K562 (cell line): Measurements from ENCODE around the gene TRMT10A. TPM values are rescaled to one million over a fixed set of nuclear protein-coding genes. Genes with fewer than 3 reads are reported as not detected.

Experiments
- ATAC-seq: fragments of 200-7000 bp; cut with Tn5 transposase; 3 replicates; pipeline ENCODE4 v1.9.1; 2020; ENCODE audit warnings: moderate library complexity
- BruUV-seq: library from RNA; stranded (reverse); fragments of 400-500 nt; replicated peaks from 2 replicates; lab custom pipeline; 2021; lab: Mats Ljungman, UMichigan
- CTCF ChIA-PET: fragments of 300-600 bp; formaldehyde crosslinking; extraction: SDS; loops from one replicate; lab custom pipeline; 2021; ENCODE audit warnings: low intra/inter-chr PET ratio; lab: Yijun Ruan, JAX
- POLR2A ChIA-PET: fragments of 300-600, 350-650 bp; sonication (Branson Sonifier 250); formaldehyde crosslinking; extraction: SDS; loops from one replicate; lab custom pipeline; 2021; ENCODE audit warnings: antibody characterized with exemption, inconsistent platforms; lab: Yijun Ruan, JAX
- DNase-seq, 4 experiments: peaks; one replicate each; pipeline versions ENCODE4 v3.0.0 to v3.0.0-alpha.2; 2011 to 2018; ENCODE audit warnings: low spot score in 3 of 4, mixed read lengths in 3 of 4; ENCODE audit errors: extremely low read depth in 1 of 4
- FAIRE-seq: peaks from 2 replicates; lab custom pipeline; 2011; peaks lifted over from hg19 to GRCh38; lab: Jason Lieb, UNC
- H2AFZ ChIP-seq: 2 replicates; pipeline ENCODE4 v1.6.0; 2011; ENCODE audit warnings: low read depth, low read length, control low read depth, inconsistent platforms
- H3K27ac ChIP-seq: fragments of 200-600 bp; 3 replicates; pipeline ENCODE4 v1.8.0; 2011; ENCODE audit warnings: low read depth, mild to moderate bottlenecking, control low read depth, inconsistent platforms, low read length, moderate library complexity, mixed read lengths; ENCODE audit errors: extremely low read depth
- H3K27me3 ChIP-seq, 2 experiments: fragments of 300-600 bp in 1 of 2; 2 replicates in 1 of 2; 3 replicates in 1 of 2; pipeline versions ENCODE4 v1.6.0 to v1.8.0; 2011; ENCODE audit warnings: inconsistent platforms in 2 of 2, low read length in 2 of 2, mild to moderate bottlenecking in 1 of 2, mixed read lengths in 1 of 2, moderate library complexity in 1 of 2; ENCODE audit not compliant: control insufficient read depth in 2 of 2, insufficient read depth in 2 of 2
- H3K36me3 ChIP-seq: fragments of 300-600 bp; 3 replicates; pipeline ENCODE4 v1.8.0; 2011; ENCODE audit warnings: mild to moderate bottlenecking, low read length, inconsistent platforms; ENCODE audit not compliant: control insufficient read depth, insufficient read depth
- H3K4me1 ChIP-seq, 2 experiments: fragments of 200-600 bp in 1 of 2; replicated peaks in 1 of 2; 2 replicates in 1 of 2; 3 replicates in 1 of 2; pipeline versions ENCODE4 v1.5.1 to v1.8.0; 2011; ENCODE audit warnings: inconsistent platforms in 2 of 2, low read length in 2 of 2, mild to moderate bottlenecking in 1 of 2, mixed read lengths in 1 of 2, moderate library complexity in 1 of 2; ENCODE audit not compliant: control insufficient read depth in 2 of 2, insufficient read depth in 2 of 2
- H3K4me2 ChIP-seq: 2 replicates; pipeline ENCODE4 v1.6.1; 2011; ENCODE audit warnings: low read length, control low read depth, inconsistent platforms, mixed read lengths; ENCODE audit not compliant: insufficient read depth
- H3K4me3 ChIP-seq: fragments of 200-600 bp; sonication (generic), shearing (Covaris generic); 2 replicates; pipeline ENCODE4 v1.5.1; 2016; ENCODE audit warnings: control low read depth, inconsistent platforms
- H3K79me2 ChIP-seq: fragments of 200-600 bp; 3 replicates; pipeline ENCODE4 v1.8.0; 2011; ENCODE audit warnings: low read length, inconsistent platforms; ENCODE audit not compliant: control insufficient read depth, insufficient read depth
- H3K9ac ChIP-seq, 2 experiments: 2 replicates each; pipeline versions ENCODE4 v1.6.0 to v1.6.1; 2011; ENCODE audit warnings: low read depth in 2 of 2, low read length in 2 of 2, control low read depth in 1 of 2, inconsistent platforms in 1 of 2, mild to moderate bottlenecking in 1 of 2, mixed read lengths in 1 of 2; ENCODE audit not compliant: insufficient read depth in 1 of 2
- H3K9me1 ChIP-seq: one replicate; pipeline ENCODE4 v1.6.0; 2011; ENCODE audit warnings: inconsistent platforms, mild to moderate bottlenecking, low read length, moderate library complexity; ENCODE audit not compliant: control insufficient read depth, insufficient read depth
- H3K9me3 ChIP-seq: replicated peaks from 2 replicates; pipeline ENCODE4 v1.5.1; 2011; ENCODE audit warnings: low read depth, low read length, inconsistent platforms; ENCODE audit not compliant: control insufficient read depth, insufficient read depth
- H4K20me1 ChIP-seq: replicated peaks from 2 replicates; pipeline ENCODE4 v1.6.1; 2011; ENCODE audit warnings: low read length, inconsistent platforms, mixed read lengths; ENCODE audit not compliant: control insufficient read depth, insufficient read depth
- ARNT ChIP-seq, 2 experiments: fragments of 450-650 bp; IDR thresholded peaks; 2 replicates each; pipeline ENCODE4 v1.6.1; 2016; ENCODE audit warnings: mild to moderate bottlenecking in 1 of 2
- DNMT1 ChIP-seq: fragments of 450-650 bp; IDR thresholded peaks from 2 replicates; pipeline ENCODE4 v1.6.1; 2016; ENCODE audit warnings: antibody characterized with exemption, mild to moderate bottlenecking
- FOXP1 ChIP-seq: sonication (generic); formaldehyde crosslinking; IDR thresholded peaks from 2 replicates; pipeline ENCODE4 v1.8.0; 2022; ENCODE audit warnings: mild to moderate bottlenecking, missing genetic modification reagents
- HDAC8 ChIP-seq: fragments of 450-650 bp; IDR thresholded peaks from 2 replicates; pipeline ENCODE4 v1.6.1; 2016; ENCODE audit warnings: mild to moderate bottlenecking, missing genetic modification characterization, moderate library complexity, missing compliant biosample characterization
- HEY1 ChIP-seq: fragments of 250-450 bp; sonication (Bioruptor Pico); IDR thresholded peaks from 2 replicates; pipeline ENCODE4 v1.5.0; 2020; ENCODE audit warnings: mild to moderate bottlenecking, moderate library complexity, borderline replicate concordance
- KLF13 ChIP-seq: fragments of 450-650 bp; IDR thresholded peaks from 2 replicates; pipeline ENCODE4 v1.6.1; 2016; ENCODE audit warnings: missing genetic modification characterization, low read depth, mild to moderate bottlenecking, missing compliant biosample characterization, moderate library complexity, borderline replicate concordance
- PHB2 ChIP-seq: fragments of 450-650 bp; IDR thresholded peaks from 2 replicates; pipeline ENCODE4 v1.6.1; 2017; ENCODE audit warnings: low read depth
- RNF2 ChIP-seq: sonication (generic); IDR thresholded peaks from 2 replicates; pipeline ENCODE4 v1.6.1; 2016
- SIX5 ChIP-seq, 2 experiments: IDR thresholded peaks; 2 replicates each; pipeline ENCODE4 v1.6.1; 2011; ENCODE audit warnings: low read length in 2 of 2, borderline replicate concordance in 1 of 2, low read depth in 1 of 2, mild to moderate bottlenecking in 1 of 2, moderate library complexity in 1 of 2; ENCODE audit not compliant: insufficient read depth in 1 of 2
- TOE1 ChIP-seq, 2 experiments: fragments of 450-650 bp in 1 of 2; sonication (generic) in 1 of 2; formaldehyde crosslinking in 1 of 2; IDR thresholded peaks; 2 replicates each; pipeline versions ENCODE4 v1.7.1 to v1.8.0; 2016 to 2022; ENCODE audit warnings: borderline replicate concordance in 2 of 2, mild to moderate bottlenecking in 2 of 2, antibody characterized with exemption in 1 of 2, inconsistent platforms in 1 of 2, low read depth in 1 of 2, missing genetic modification reagents in 1 of 2, moderate library complexity in 1 of 2
- ZKSCAN3 ChIP-seq: fragments of 250-450 bp; sonication (Bioruptor Pico); IDR thresholded peaks from 2 replicates; pipeline ENCODE4 v1.4.0; 2020
- ZNF140 ChIP-seq: fragments of 250-450 bp; sonication (Bioruptor Pico); IDR thresholded peaks from 2 replicates; pipeline ENCODE4 v1.8.0; 2021; ENCODE audit warnings: moderate library complexity, mild to moderate bottlenecking, inconsistent platforms
- WGBS: fragments of 100-300 bp; shearing (Covaris generic); methylation state at CpG from one replicate; pipeline ENCODE4 v1.1.6; 2016; ENCODE audit warnings: low coverage, mixed read lengths; ENCODE audit not compliant: insufficient coverage; ENCODE audit errors: missing lambda C conversion rate; 5-methylcytosine and 5-hydroxymethylcytosine counted together
- in situ Hi-C: fragments of 300-500 bp; cut with MboI; formaldehyde crosslinking; loops from 4 replicates; pipeline ENCODE4 v1.15.0; 2018; ENCODE audit warnings: inconsistent platforms, mixed read lengths
- intact Hi-C: fragments of 100-400 bp; cut with micrococcal nuclease; formaldehyde crosslinking; loops from 2 replicates; pipeline ENCODE4 v1.14.2; 2022
- polyA plus RNA-seq, 8 experiments: library from polyadenylated mRNA; depleted of rRNA in 4 of 8; stranded (reverse) in 5 of 8; unstranded in 3 of 8; fragments of >200 nt; fragmentation: Nextera tagmentation in 2 of 8; fragmentation: Illumina TruSeq in 1 of 8; extraction: Ambion mirVana in 2 of 8; extraction: Trizol in 1 of 8; gene quantifications; 2 replicates each; pipeline versions ENCODE4 v1.2.1 to v1.2.3, GENCODE V29; 2011 to 2014; ENCODE audit warnings: inconsistent platforms in 1 of 8, missing spikeins in 1 of 8
- total RNA-seq, 7 experiments: library from RNA; depleted of rRNA in 6 of 7; stranded (reverse); fragments of >200 nt in 6 of 7; fragmentation: Illumina TruSeq in 2 of 7; extraction: Trizol in 2 of 7; gene quantifications; 2 replicates each; pipeline versions ENCODE4 v1.2.1 to v1.2.3, GENCODE V29; 2011 to 2021; ENCODE audit warnings: low replicate concordance in 1 of 7
- TF ChIP-seq, protein P1 (sequence below): fragments of 250-450 bp; sonication (Bioruptor Pico); IDR thresholded peaks from 2 replicates; pipeline ENCODE4 v1.5.0; 2021
- TF ChIP-seq, protein P2 (sequence below): sonication (generic); formaldehyde crosslinking; IDR thresholded peaks from 2 replicates; pipeline ENCODE4 v1.8.0; 2022; ENCODE audit warnings: missing genetic modification reagents, mild to moderate bottlenecking, borderline replicate concordance
- TF ChIP-seq, protein P3 (sequence below): fragments of 450-650 bp; conservative IDR thresholded peaks from 2 replicates; pipeline ENCODE4 v1.6.1; 2016; ENCODE audit warnings: missing genetic modification characterization, low read depth, mild to moderate bottlenecking, missing compliant biosample characterization, moderate library complexity
- TF ChIP-seq, protein P4 (sequence below), 2 experiments: fragments of 450-650 bp in 1 of 2; sonication (generic) in 1 of 2; formaldehyde crosslinking in 1 of 2; IDR thresholded peaks in 1 of 2; conservative IDR thresholded peaks in 1 of 2; 2 replicates each; pipeline versions ENCODE4 v1.6.1 to v1.8.1; 2016 to 2023; ENCODE audit warnings: mild to moderate bottlenecking in 2 of 2, moderate library complexity in 2 of 2, inconsistent platforms in 1 of 2, missing genetic modification reagents in 1 of 2
- TF ChIP-seq, protein P5 (sequence below): fragments of 450-650 bp; IDR thresholded peaks from 2 replicates; pipeline ENCODE4 v1.6.1; 2018; ENCODE audit warnings: mild to moderate bottlenecking, low read depth; ENCODE audit not compliant: partially characterized antibody

Gene TRMT10A
- total and polyA plus RNA-seq, 9 of the 15 experiments (the other 6 are each of a cell fraction or from before 2014, with no cell fraction given), result 6.5 to 16.1 (median 12.7) TPM

DNA sequence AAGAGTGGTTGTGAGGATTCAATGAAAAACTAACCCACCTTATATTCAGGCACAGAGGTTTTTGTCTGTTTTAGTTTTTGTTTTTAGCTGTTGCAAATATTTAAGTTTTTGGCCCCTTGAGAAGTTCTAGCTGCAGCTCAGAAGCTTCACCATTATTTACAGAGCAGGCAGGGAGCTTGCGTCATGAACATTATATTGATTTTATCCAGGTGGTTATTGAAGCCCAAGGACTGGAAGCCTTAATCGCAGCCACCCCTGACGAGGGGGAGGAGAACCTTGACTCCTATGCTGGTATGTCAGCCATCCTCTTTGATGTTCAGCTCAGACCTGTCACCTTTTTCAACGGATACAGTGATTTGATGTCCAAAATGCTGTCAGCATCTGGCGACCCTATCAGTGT lies 48.9 kb upstream of the TRMT10A start:
- ATAC-seq (no peak), DNase-seq (no peak), FAIRE-seq (no peak)
- Histone ChIP-seq H3K4me1 (no peaks in the 10 kb centered on the region), H3K27ac (no peak overlapping the region), H3K27me3 (no peaks in the 10 kb centered on the region), H3K9me1 (no peaks in the 10 kb centered on the region), H3K9ac (no peak overlapping the region), H3K4me3 (no peak overlapping the region), H3K79me2 (no peaks in the 10 kb centered on the region), H3K36me3 (no peaks in the 10 kb centered on the region), H3K9me3 (no peaks in the 10 kb centered on the region), H4K20me1 (no peaks in the 10 kb centered on the region), H3K4me2 (no peak overlapping the region), H2AFZ (no peak overlapping the region)
- in situ Hi-C loops (no loop called here), intact Hi-C loops (no loop called here)
- CTCF ChIA-PET, result no interaction called here
- no TSS peak for BruUV-seq
- WGBS, result 0% methylated on average over 5 of the region's 5 CpGs
- POLR2A ChIA-PET, result interaction anchor here (0.7 kb wide), 1 partner anchor 49 kb away, joined by 3 read pairs; no protein-coding TSS in a partner anchor
- TF ChIP-seq PHB2 (no peak), TOE1 (IDR thresholded peaks at IDR 0.05; ENCODE audit: borderline replicate concordance) (no peak), TOE1 (CRISPR knock-in tag; IDR thresholded peaks at IDR 0.05; ENCODE audit: borderline replicate concordance, low read depth) (no peak), HEY1 (CRISPR knock-in tag) (no peak), ZNF140 (no peak), FOXP1 (CRISPR knock-in tag) (no peak), KLF13 (no peak), SIX5 (IDR thresholded peaks at IDR 0.05; ENCODE audit: borderline replicate concordance in 1 of 2, insufficient read depth in 1 of 2, low read depth in 1 of 2, low read length in 2 of 2) (no peak), DNMT1 (no peak), HDAC8 (no peak), ZKSCAN3 (CRISPR knock-in tag) (no peak), RNF2 (no peak), ARNT (IDR thresholded peaks at IDR 0.05) (no peak)
- TF ChIP-seq, protein P1, sequence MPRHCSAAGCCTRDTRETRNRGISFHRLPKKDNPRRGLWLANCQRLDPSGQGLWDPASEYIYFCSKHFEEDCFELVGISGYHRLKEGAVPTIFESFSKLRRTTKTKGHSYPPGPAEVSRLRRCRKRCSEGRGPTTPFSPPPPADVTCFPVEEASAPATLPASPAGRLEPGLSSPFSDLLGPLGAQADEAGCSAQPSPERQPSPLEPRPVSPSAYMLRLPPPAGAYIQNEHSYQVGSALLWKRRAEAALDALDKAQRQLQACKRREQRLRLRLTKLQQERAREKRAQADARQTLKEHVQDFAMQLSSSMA (CRISPR knock-in tag), result no peak
- TF ChIP-seq, protein P2, sequence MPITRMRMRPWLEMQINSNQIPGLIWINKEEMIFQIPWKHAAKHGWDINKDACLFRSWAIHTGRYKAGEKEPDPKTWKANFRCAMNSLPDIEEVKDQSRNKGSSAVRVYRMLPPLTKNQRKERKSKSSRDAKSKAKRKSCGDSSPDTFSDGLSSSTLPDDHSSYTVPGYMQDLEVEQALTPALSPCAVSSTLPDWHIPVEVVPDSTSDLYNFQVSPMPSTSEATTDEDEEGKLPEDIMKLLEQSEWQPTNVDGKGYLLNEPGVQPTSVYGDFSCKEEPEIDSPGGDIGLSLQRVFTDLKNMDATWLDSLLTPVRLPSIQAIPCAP (CRISPR knock-in tag), result no peak
- TF ChIP-seq, protein P3, sequence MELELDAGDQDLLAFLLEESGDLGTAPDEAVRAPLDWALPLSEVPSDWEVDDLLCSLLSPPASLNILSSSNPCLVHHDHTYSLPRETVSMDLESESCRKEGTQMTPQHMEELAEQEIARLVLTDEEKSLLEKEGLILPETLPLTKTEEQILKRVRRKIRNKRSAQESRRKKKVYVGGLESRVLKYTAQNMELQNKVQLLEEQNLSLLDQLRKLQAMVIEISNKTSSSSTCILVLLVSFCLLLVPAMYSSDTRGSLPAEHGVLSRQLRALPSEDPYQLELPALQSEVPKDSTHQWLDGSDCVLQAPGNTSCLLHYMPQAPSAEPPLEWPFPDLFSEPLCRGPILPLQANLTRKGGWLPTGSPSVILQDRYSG, result no peak
- TF ChIP-seq, protein P4, sequence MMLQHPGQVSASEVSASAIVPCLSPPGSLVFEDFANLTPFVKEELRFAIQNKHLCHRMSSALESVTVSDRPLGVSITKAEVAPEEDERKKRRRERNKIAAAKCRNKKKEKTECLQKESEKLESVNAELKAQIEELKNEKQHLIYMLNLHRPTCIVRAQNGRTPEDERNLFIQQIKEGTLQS (IDR thresholded peaks at IDR 0.05), result no peak
- TF ChIP-seq, protein P4 (CRISPR knock-in tag; conservative IDR thresholded peaks at IDR 0.05), result no peak
- TF ChIP-seq, protein P5, sequence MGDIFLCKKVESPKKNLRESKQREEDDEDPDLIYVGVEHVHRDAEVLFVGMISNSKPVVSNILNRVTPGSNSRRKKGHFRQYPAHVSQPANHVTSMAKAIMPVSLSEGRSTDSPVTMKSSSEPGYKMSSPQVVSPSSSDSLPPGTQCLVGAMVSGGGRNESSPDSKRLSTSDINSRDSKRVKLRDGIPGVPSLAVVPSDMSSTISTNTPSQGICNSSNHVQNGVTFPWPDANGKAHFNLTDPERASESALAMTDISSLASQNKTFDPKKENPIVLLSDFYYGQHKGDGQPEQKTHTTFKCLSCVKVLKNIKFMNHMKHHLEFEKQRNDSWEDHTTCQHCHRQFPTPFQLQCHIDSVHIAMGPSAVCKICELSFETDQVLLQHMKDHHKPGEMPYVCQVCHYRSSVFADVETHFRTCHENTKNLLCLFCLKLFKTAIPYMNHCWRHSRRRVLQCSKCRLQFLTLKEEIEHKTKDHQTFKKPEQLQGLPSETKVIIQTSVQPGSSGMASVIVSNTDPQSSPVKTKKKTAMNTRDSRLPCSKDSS, result no peak
